Fibroblast of skin of left biceps (primary cell): ENCODE data around the gene PTGR2.
"Not testable (repeated sequence)": the region's sequence is repeated elsewhere in the genome, so short reads cannot be mapped to it uniquely, and the experiment has no call there.

Source experiments
- DNase-seq, 2 experiments: peaks; one replicate each; pipeline ENCODE4 v3.0.0-alpha.2; 2013; ENCODE audit warnings: low read depth in 2 of 2

PTGR2 gene

GRCh38 chr14:73851567-73852382 lies at the start of gene PTGR2:
TSS of gene PTGR2 (plus strand) at chr14:73851831. CDS start at chr14:73858863, 7,032 bp downstream.
- DNase-seq: peak; percentile 94 to 96

- no peak for DNase-seq
These were observed 49.0 kb upstream of the PTGR2 start for GRCh38 chr14:73802431-73803188.

GRCh38 chr14:73804636-73805035 lies 47.0 kb upstream of the PTGR2 start:
- no peak for DNase-seq

- no peak for DNase-seq
These were observed 44.2 kb upstream of the PTGR2 start for GRCh38 chr14:73807457-73807856.

- no peak for DNase-seq
These were observed 42.2 kb upstream of the PTGR2 start for GRCh38 chr14:73809391-73809790.

- DNase-seq: no peak
These were observed 41.0 kb upstream of the PTGR2 start for GRCh38 chr14:73810478-73811163.

- no peak for DNase-seq
These were observed 40.5 kb upstream of the PTGR2 start for GRCh38 chr14:73811164-73811503.

- no peak for DNase-seq
These were observed 37.5 kb upstream of the PTGR2 start for GRCh38 chr14:73814153-73814552.

GRCh38 chr14:73815849-73816248 lies 35.8 kb upstream of the PTGR2 start:
- DNase-seq: no peak

GRCh38 chr14:73816393-73816816 lies 35.2 kb upstream of the PTGR2 start:
- DNase-seq: no peak

- DNase-seq: no peak
These were observed 34.5 kb upstream of the PTGR2 start for GRCh38 chr14:73817020-73817655.

GRCh38 chr14:73818821-73819220 lies 32.8 kb upstream of the PTGR2 start:
- DNase-seq: no peak

GRCh38 chr14:73820631-73821030 lies 31.0 kb upstream of the PTGR2 start:
- no peak for DNase-seq

GRCh38 chr14:73823339-73823885 lies 28.2 kb upstream of the PTGR2 start:
- no peak for DNase-seq

- no peak for DNase-seq
These were observed 27.5 kb upstream of the PTGR2 start for GRCh38 chr14:73824127-73824526.

GRCh38 chr14:73824536-73824935 lies 27.1 kb upstream of the PTGR2 start:
- DNase-seq: no peak

GRCh38 chr14:73825551-73826188 lies 26.0 kb upstream of the PTGR2 start:
- peak; percentile 57 to 59 for DNase-seq

GRCh38 chr14:73827190-73827589 lies 24.4 kb upstream of the PTGR2 start:
- not testable (repeated sequence) for DNase-seq

- DNase-seq: no peak
These were observed 22.6 kb upstream of the PTGR2 start for GRCh38 chr14:73829071-73829470.

GRCh38 chr14:73829526-73830431 lies 21.9 kb upstream of the PTGR2 start:
- DNase-seq: no peak
